ENCODE measurements around the gene UGDH.

The UGDH gene

DNA sequence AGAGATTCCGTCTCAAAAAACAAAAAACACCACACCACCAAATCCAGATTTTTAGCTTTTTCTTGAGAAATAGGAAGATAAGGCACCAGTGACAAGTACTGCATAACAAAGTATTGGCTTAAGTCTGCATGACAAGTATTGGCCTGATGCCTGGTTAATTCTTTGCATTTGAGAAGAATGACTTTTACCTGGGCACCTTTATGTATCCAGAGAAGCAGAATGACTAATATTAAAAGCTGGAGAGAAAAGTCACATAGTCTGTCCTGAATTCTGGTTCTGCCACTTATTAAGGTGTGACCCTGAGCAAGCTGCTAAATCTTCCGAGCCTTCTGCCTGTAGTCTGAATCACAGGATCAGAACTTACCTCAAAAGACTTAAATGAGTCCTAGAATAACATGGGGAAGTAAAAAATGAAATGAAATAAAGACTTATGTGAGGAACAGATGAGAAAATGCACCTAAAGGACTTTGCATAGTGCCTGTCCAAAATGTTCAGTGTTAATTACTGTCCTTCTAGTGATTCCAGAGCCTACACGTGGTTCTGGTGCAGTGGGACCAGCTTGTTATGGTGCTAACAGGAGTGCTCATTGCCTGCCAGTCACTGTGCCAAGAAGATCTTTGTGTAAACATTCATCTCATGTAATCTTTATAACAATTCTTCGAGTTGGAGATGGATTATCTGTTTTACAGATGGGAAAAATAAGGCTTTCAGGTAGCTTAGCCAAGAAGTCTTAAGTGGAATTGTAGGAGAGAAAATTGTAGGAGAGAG lies 31.6 kb downstream of the UGDH start:
- TF ChIP-seq, protein P1, sequence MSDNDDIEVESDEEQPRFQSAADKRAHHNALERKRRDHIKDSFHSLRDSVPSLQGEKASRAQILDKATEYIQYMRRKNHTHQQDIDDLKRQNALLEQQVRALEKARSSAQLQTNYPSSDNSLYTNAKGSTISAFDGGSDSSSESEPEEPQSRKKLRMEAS (IDR thresholded peaks at IDR 0.05; ENCODE audit: low read depth, low read length), result no peak
- TF ChIP-seq POLR2A (IDR thresholded peaks at IDR 0.05; ENCODE audit: extremely low read depth, insufficient read length), result no peak
- no peak for TF ChIP-seq MYC (IDR thresholded peaks at IDR 0.05; ENCODE audit: low read depth, low read length)
- TF ChIP-seq, protein P2, sequence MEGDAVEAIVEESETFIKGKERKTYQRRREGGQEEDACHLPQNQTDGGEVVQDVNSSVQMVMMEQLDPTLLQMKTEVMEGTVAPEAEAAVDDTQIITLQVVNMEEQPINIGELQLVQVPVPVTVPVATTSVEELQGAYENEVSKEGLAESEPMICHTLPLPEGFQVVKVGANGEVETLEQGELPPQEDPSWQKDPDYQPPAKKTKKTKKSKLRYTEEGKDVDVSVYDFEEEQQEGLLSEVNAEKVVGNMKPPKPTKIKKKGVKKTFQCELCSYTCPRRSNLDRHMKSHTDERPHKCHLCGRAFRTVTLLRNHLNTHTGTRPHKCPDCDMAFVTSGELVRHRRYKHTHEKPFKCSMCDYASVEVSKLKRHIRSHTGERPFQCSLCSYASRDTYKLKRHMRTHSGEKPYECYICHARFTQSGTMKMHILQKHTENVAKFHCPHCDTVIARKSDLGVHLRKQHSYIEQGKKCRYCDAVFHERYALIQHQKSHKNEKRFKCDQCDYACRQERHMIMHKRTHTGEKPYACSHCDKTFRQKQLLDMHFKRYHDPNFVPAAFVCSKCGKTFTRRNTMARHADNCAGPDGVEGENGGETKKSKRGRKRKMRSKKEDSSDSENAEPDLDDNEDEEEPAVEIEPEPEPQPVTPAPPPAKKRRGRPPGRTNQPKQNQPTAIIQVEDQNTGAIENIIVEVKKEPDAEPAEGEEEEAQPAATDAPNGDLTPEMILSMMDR (IDR thresholded peaks at IDR 0.05; ENCODE audit: low read depth, low read length), result no peak
- no peak for DNase-seq (ENCODE audit: low read depth)
- H3K4me3 ChIP-seq (ENCODE audit: low read depth, low read length), result no peak overlapping the region

DNA sequence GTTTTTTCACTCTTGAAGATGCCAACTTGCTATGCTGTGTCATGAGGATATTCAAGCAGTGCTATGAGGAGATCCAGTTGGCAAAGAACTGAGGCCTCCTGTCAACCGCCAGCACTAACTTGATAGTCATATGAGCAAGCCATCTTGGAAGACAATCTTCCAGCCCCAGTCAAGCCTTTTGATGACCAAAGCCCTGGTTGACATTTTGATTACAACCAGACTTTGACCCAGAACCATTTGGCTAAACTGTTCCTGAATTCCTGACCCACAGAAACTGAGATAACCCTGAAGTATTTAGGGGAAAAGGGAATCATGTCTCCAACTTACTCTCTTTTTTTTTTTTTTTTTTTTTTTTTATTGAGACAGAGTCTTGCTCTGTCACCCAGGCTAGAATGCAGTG lies 32.9 kb downstream of the UGDH start:
- no peak overlapping the region for H3K4me3 ChIP-seq (ENCODE audit: low read depth, low read length)
- TF ChIP-seq, protein P1 (IDR thresholded peaks at IDR 0.05; ENCODE audit: low read depth, low read length), result no peak
- TF ChIP-seq, protein P2 (IDR thresholded peaks at IDR 0.05; ENCODE audit: low read depth, low read length), result no peak
- TF ChIP-seq POLR2A (IDR thresholded peaks at IDR 0.05; ENCODE audit: extremely low read depth, insufficient read length) (no peak), MYC (IDR thresholded peaks at IDR 0.05; ENCODE audit: low read depth, low read length) (no peak)
- no peak for DNase-seq (ENCODE audit: low read depth)

DNA sequence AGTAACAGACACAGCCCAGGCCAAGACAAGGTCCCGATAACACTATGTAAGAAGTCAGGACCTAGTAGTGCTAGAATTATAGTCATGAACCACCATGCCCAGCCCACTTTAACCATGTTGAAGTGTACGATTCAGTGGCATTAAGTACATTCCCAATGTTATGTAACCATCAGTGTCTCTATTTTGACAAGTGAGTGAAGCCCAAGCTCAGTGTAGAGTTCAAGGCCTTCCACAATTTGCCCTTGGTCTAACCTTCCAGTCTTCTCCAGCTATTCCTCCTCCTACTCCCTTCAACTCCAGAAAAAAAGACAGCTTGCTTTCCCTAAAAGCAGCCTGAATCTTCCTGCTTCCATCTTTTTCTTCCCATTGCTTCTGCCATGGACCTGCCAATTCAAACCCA lies 36.9 kb downstream of the UGDH start:
- H3K4me3 ChIP-seq (ENCODE audit: low read depth, low read length), result no peak overlapping the region
- no peak for DNase-seq (ENCODE audit: low read depth)
- no peak for TF ChIP-seq POLR2A (IDR thresholded peaks at IDR 0.05; ENCODE audit: extremely low read depth, insufficient read length)
- no peak for TF ChIP-seq MYC (IDR thresholded peaks at IDR 0.05; ENCODE audit: low read depth, low read length)
- TF ChIP-seq, protein P1 (IDR thresholded peaks at IDR 0.05; ENCODE audit: low read depth, low read length), result no peak
- TF ChIP-seq, protein P2 (IDR thresholded peaks at IDR 0.05; ENCODE audit: low read depth, low read length), result no peak

DNA sequence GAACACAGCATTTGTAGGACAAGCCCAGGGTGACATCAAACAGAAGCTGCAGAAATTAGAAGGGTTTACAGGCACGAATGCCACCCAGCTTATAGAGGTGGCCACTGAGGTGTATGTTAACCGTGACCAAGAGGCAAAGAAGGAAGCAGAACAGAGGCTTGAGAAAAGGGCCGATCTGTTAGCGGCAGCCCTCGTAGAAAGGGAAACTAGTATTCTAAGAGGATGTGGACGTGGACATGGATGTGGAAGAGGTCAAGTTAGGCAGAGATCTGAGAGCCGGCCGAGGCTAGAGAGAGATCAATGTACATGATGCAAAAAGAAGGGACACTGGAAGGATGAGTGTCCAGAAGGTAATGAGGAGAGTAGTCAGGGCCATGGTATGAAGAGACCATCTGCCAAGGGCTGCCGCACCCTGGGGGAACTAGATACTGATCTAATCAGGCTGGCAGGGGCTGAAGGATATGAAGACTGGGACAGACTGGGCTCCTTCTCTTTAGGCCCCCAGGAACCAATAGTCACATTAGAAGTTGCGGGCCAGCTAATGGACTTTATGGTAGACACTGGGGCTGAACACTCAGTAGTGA lies 40.9 kb downstream of the UGDH start:
- no peak for DNase-seq (ENCODE audit: low read depth)
- TF ChIP-seq POLR2A (IDR thresholded peaks at IDR 0.05; ENCODE audit: extremely low read depth, insufficient read length) (no peak), MYC (IDR thresholded peaks at IDR 0.05; ENCODE audit: low read depth, low read length) (no peak)
- TF ChIP-seq, protein P1 (IDR thresholded peaks at IDR 0.05; ENCODE audit: low read depth, low read length), result no peak
- TF ChIP-seq, protein P2 (IDR thresholded peaks at IDR 0.05; ENCODE audit: low read depth, low read length), result no peak

DNA sequence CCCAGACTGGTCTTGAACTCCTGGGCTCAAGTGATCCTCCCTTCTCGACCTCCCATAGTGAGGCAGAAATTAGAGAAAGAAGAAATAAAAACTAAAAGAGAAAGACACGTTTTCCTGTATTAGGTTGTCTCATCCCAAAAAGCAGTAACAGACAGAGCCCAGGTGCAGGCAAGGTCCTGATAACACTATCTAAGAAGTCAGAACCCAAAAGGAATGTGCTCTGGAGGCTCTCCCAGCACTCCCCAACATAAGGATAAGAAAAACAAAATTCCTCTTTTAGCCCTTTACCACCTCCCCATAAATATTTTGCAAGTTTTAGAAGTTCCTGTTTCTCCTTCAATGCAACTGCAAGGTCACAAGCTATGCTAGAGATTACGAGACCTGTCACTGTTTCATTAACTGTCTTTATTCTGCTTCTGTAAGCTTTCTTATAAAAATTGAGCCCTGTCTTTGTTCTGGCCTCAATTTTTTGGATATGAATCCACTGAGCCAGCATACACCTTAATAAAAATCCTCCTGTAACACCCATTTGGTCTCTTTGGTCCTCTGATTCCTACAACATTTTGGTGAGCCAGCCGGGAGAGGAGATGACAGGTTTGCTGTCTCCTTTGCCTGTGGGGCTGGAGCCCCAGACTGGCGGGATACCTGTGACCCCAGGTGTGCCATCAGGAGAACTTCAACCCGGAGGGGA lies 42.5 kb downstream of the UGDH start:
- TF ChIP-seq, protein P1 (IDR thresholded peaks at IDR 0.05; ENCODE audit: low read depth, low read length), result no peak
- no peak for TF ChIP-seq MYC (IDR thresholded peaks at IDR 0.05; ENCODE audit: low read depth, low read length)
- TF ChIP-seq POLR2A (IDR thresholded peaks at IDR 0.05; ENCODE audit: extremely low read depth, insufficient read length), result no peak
- TF ChIP-seq, protein P2 (IDR thresholded peaks at IDR 0.05; ENCODE audit: low read depth, low read length), result no peak
- no peak overlapping the region for H3K4me3 ChIP-seq (ENCODE audit: low read depth, low read length)
- peak; percentile 80 for DNase-seq (ENCODE audit: low read depth)

More for the DNA sequence above, 40.9 kb downstream of the UGDH start:
- no peak overlapping the region for H3K4me3 ChIP-seq (ENCODE audit: low read depth, low read length)
